Uterus (tissue), 2 donors: Measurements from ENCODE around the gene FANCE.

Experiments
- CTCF ChIP-seq, 4 experiments: fragments of 200-600 bp in 2 of 4; fragments of 450-650 bp in 2 of 4; sonication (generic) in 2 of 4; IDR thresholded peaks; one replicate each; pipeline ENCODE4 v1.5.1; 2016 to 2019; ENCODE audit warnings: antibody characterized with exemption in 4 of 4, mild to moderate bottlenecking in 2 of 4, moderate library complexity in 1 of 4
- POLR2A ChIP-seq, 2 donors: fragments of 450-650 bp; IDR thresholded peaks; one replicate each; pipeline ENCODE4 v1.6.1; 2016; ENCODE audit warnings: antibody characterized with exemption in 2 of 2, mild to moderate bottlenecking in 1 of 2, moderate library complexity in 1 of 2

DNA sequence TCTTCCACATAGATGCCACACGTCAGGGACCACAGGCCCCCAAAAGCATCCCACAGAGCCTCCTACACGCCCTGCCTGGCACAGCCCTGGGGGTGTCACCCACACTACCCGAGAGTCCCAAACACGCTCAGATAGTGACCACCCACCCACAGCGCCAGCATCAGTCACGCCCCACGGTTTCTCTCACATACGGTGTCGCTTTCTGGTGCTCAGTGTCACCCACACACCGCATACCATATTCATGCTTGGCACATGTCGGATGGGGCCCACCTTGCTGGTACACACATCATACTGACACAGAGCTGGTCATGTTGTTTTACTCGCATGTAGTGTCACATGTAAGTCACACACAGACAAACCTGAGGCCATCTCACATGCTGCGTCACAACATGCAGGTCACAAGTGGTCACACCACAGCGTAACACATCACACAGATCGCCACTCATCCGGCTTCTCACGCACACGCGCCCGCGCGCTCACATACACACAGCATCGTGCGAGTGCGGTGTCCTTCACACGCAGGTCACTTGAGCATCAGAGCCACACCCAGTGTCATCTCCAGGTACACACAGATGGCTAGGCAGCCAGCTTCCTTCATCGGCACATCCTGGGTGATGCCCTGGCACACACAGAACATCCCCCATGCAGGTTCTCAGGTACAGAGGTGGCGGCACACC lies 41.3 kb downstream of the FANCE start:
- TF ChIP-seq POLR2A (IDR thresholded peaks at IDR 0.05) (no peak), CTCF (IDR thresholded peaks at IDR 0.05) (no peak)
